OCI-LY1 (cell line): ENCODE results near the gene CCDC159.
"Not testable (repeated sequence)": the region's sequence is repeated elsewhere in the genome, so short reads cannot be mapped to it uniquely, and the experiment has no call there.

Experiments used
- H2AFZ ChIP-seq: fragments of 200-600 bp; sonication (generic), shearing (Covaris generic); 2 replicates; pipeline ENCODE4 v1.6.0; 2014; ENCODE audit warnings: antibody characterized with exemption, mild to moderate bottlenecking, low read length
- H3F3A ChIP-seq: fragments of 200-600 bp; sonication (generic), shearing (Covaris generic); 2 replicates; pipeline ENCODE4 v1.6.0; 2014; ENCODE audit warnings: mild to moderate bottlenecking, antibody characterized with exemption, low read length, moderate library complexity; ENCODE audit not compliant: insufficient read depth
- H3K27ac ChIP-seq: fragments of 200-600 bp; sonication (generic); 2 replicates; pipeline ENCODE4 v1.5.1; 2014; ENCODE audit warnings: low read length, mixed run types, mild to moderate bottlenecking, low read depth; ENCODE audit not compliant: poor library complexity, severe bottlenecking
- H3K27me3 ChIP-seq: fragments of 200-600 bp; sonication (generic); 2 replicates; pipeline ENCODE4 v1.6.0; 2014; ENCODE audit warnings: antibody characterized with exemption, mild to moderate bottlenecking, low read length, moderate library complexity; ENCODE audit not compliant: insufficient read depth
- H3K36me3 ChIP-seq: fragments of 200-600 bp; sonication (generic); 2 replicates; pipeline ENCODE4 v1.6.1; 2014; ENCODE audit warnings: mild to moderate bottlenecking, antibody characterized with exemption, low read length, moderate library complexity, mixed read lengths; ENCODE audit not compliant: insufficient read depth
- H3K4me1 ChIP-seq: fragments of 200-600 bp; sonication (generic); 2 replicates; pipeline ENCODE4 v1.5.1; 2014; ENCODE audit warnings: mild to moderate bottlenecking, low read length, moderate library complexity; ENCODE audit not compliant: insufficient read depth, severe bottlenecking
- H3K4me2 ChIP-seq: fragments of 200-600 bp; sonication (generic), shearing (Covaris generic); 2 replicates; pipeline ENCODE4 v1.6.1; 2014; ENCODE audit warnings: low read length
- H3K4me3 ChIP-seq: fragments of 200-600 bp; sonication (generic); 2 replicates; pipeline ENCODE4 v1.5.1; 2014; ENCODE audit warnings: low read length, low read depth, mild to moderate bottlenecking, mixed read lengths; ENCODE audit not compliant: poor library complexity, severe bottlenecking
- H3K79me2 ChIP-seq: fragments of 200-600 bp; shearing (Covaris generic); 2 replicates; pipeline ENCODE4 v1.6.1; 2016; ENCODE audit warnings: mixed run types, low read length, mixed read lengths; ENCODE audit not compliant: insufficient read depth
- H3K9ac ChIP-seq: fragments of 200-600 bp; sonication (generic), shearing (Covaris generic); 2 replicates; pipeline ENCODE4 v1.6.1; 2014; ENCODE audit warnings: mild to moderate bottlenecking, low read length, mixed read lengths
- H3K9me2 ChIP-seq: fragments of 200-600 bp; sonication (generic), shearing (Covaris generic); 2 replicates; pipeline ENCODE4 v1.6.1; 2014; ENCODE audit warnings: low read depth, mild to moderate bottlenecking, low read length, mixed read lengths
- H3K9me3 ChIP-seq: fragments of 200-600 bp; shearing (Covaris generic); 2 replicates; pipeline ENCODE4 v1.6.1; 2014; ENCODE audit warnings: low read length, mixed read lengths
- H4K20me1 ChIP-seq: fragments of 200-600 bp; sonication (generic), shearing (Covaris generic); 2 replicates; pipeline ENCODE4 v1.6.0; 2016; ENCODE audit warnings: mild to moderate bottlenecking, low read length; ENCODE audit not compliant: insufficient read depth
- CTCF ChIP-seq: fragments of 200-600 bp; sonication (generic), shearing (Covaris generic); IDR thresholded peaks from 2 replicates; pipeline ENCODE4 v1.5.1; 2017; ENCODE audit warnings: mild to moderate bottlenecking, antibody characterized with exemption, low read length, moderate library complexity, mixed read lengths
- EZH2 ChIP-seq: fragments of 200-600 bp; sonication (generic), shearing (Covaris generic); IDR thresholded peaks from 2 replicates; pipeline ENCODE4 v1.8.0; 2017; ENCODE audit warnings: borderline replicate concordance, mixed run types, mild to moderate bottlenecking, antibody characterized with exemption, low read length, moderate library complexity, mixed read lengths

CCDC159 gene

GRCh38 chr19:11349171-11349570, 2.9 kb downstream of the CCDC159 start:
- Histone ChIP-seq H3K9me3 (no peaks in the 10 kb centered on the region), H3K4me3 (no peak overlapping the region), H2AFZ (no peak overlapping the region), H3K4me1 (peaks cover 30% of the 10 kb centered on the region), H3K79me2 (no peaks in the 10 kb centered on the region), H3F3A (no peaks in the 10 kb centered on the region), H3K36me3 (no peaks in the 10 kb centered on the region; the same call in 1 of the 2 replicates), H4K20me1 (no peaks in the 10 kb centered on the region), H3K27ac (no peak overlapping the region), H3K9ac (no peak overlapping the region), H3K27me3 (no peaks in the 10 kb centered on the region), H3K9me2 (no peaks in the 10 kb centered on the region), H3K4me2 (no peak overlapping the region)
- TF ChIP-seq CTCF, result no peak
- no peak for TF ChIP-seq EZH2

- not testable (repeated sequence) for H2AFZ ChIP-seq, H3K4me3 ChIP-seq, H3K36me3 ChIP-seq, H3K79me2 ChIP-seq, H4K20me1 ChIP-seq, H3K4me2 ChIP-seq, H3K4me1 ChIP-seq, H3K27me3 ChIP-seq, H3F3A ChIP-seq, H3K27ac ChIP-seq, H3K9ac ChIP-seq, H3K9me3 ChIP-seq, H3K9me2 ChIP-seq
These were observed 7.8 kb downstream of the CCDC159 start for GRCh38 chr19:11354102-11354501.

- TF ChIP-seq CTCF (no peak), EZH2 (no peak)
- Histone ChIP-seq H4K20me1 (no peaks in the 10 kb centered on the region), H3K9ac (peak within 1 kb of the TSS; percentile 24; the same call in 1 of the 2 replicates), H3K79me2 (no peaks in the 10 kb centered on the region), H3K4me3 (peak within 1 kb of the TSS; percentile 51), H3K9me2 (no peaks in the 10 kb centered on the region), H3K27me3 (0 out of 2 replicates have a peak, but pooled peaks cover 5% of the 10 kb centered on the region), H3K36me3 (no peaks in the 10 kb centered on the region), H3K9me3 (no peaks in the 10 kb centered on the region), H3F3A (no peaks in the 10 kb centered on the region), H3K27ac (no peak within 1 kb of the TSS), H3K4me2 (peak within 1 kb of the TSS; percentile 56), H3K4me1 (peaks cover 8% of the 10 kb centered on the region), H2AFZ (no peak within 1 kb of the TSS)
These were observed 9.1 kb downstream of the CCDC159 start, which contains the start of gene PLPPR2 for GRCh38 chr19:11355160-11356073. Gene PLPPR2 (plus strand): TSS chr19:11355432. CDS start chr19:11357674, 2,242 bp downstream.
